ENCODE data around the gene LCN1.

DNA sequence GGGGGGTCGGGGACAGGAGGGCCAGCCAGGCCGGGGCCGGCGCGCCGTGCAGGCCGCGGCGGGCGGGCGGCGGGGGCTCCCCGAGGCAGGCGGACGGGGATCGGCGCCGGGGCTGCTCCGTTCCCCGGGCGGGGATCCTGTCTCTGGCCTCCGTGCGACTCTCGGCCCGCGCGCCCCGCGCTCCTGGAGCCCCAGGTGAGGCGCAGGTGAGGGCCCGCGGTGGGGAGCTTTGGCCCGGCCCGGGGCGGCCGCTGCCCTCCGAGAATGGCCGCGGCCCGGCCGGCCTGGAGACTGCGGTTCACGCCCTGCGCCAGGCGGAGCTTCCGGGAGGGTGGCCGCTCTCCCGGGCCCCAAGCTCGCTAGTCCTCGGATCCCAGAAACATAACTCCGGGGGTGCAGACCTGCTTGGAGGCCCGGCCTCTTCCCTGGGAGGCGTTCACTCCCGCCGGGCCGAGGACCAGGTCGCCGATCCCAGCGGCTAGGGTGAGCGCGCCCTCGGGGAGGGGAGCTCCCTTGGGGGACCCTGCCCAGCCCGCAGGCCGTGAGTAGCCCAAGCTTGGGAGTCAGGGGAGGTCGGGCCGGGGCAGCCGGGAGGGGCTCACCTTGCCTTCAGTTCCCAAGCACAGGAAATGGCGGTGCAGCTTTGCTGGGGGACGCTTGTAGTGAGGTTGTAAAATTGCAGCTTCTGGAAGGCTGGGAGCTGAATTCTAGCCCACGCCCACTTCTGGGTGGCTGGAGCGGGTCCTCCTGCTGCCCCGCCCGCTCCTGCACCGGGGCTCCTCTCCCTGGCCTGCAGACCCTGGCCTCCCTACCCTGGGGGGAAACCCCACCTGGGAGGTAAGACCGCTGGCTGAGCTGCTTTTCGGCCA, 40.9 kb upstream of the LCN1 start:
- TF ChIP-seq, protein P1, sequence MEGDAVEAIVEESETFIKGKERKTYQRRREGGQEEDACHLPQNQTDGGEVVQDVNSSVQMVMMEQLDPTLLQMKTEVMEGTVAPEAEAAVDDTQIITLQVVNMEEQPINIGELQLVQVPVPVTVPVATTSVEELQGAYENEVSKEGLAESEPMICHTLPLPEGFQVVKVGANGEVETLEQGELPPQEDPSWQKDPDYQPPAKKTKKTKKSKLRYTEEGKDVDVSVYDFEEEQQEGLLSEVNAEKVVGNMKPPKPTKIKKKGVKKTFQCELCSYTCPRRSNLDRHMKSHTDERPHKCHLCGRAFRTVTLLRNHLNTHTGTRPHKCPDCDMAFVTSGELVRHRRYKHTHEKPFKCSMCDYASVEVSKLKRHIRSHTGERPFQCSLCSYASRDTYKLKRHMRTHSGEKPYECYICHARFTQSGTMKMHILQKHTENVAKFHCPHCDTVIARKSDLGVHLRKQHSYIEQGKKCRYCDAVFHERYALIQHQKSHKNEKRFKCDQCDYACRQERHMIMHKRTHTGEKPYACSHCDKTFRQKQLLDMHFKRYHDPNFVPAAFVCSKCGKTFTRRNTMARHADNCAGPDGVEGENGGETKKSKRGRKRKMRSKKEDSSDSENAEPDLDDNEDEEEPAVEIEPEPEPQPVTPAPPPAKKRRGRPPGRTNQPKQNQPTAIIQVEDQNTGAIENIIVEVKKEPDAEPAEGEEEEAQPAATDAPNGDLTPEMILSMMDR (conservative IDR thresholded peaks at IDR 0.05; ENCODE audit: low read depth, low read length): no peak
- TF ChIP-seq, protein P2, sequence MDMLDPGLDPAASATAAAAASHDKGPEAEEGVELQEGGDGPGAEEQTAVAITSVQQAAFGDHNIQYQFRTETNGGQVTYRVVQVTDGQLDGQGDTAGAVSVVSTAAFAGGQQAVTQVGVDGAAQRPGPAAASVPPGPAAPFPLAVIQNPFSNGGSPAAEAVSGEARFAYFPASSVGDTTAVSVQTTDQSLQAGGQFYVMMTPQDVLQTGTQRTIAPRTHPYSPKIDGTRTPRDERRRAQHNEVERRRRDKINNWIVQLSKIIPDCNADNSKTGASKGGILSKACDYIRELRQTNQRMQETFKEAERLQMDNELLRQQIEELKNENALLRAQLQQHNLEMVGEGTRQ (IDR thresholded peaks at IDR 0.05; ENCODE audit: low read depth, low read length): no peak
- TF ChIP-seq POLR2A (IDR thresholded peaks at IDR 0.05; ENCODE audit: low read depth, low read length) (no peak), RFX5 (IDR thresholded peaks at IDR 0.05; ENCODE audit: low read depth, low read length) (no peak), CEBPB (IDR thresholded peaks at IDR 0.05; ENCODE audit: low read depth, low read length) (no peak), BHLHE40 (IDR thresholded peaks at IDR 0.05; ENCODE audit: low read depth, low read length) (no peak), SMC3 (IDR thresholded peaks at IDR 0.05; ENCODE audit: low read depth, low read length) (no peak)

Measured in IMR-90 (cell line).